ENCODE measurements around the gene EDRF1.

- no peak for TF ChIP-seq POLR2A (IDR thresholded peaks at IDR 0.05)
- TF ChIP-seq, protein P1, sequence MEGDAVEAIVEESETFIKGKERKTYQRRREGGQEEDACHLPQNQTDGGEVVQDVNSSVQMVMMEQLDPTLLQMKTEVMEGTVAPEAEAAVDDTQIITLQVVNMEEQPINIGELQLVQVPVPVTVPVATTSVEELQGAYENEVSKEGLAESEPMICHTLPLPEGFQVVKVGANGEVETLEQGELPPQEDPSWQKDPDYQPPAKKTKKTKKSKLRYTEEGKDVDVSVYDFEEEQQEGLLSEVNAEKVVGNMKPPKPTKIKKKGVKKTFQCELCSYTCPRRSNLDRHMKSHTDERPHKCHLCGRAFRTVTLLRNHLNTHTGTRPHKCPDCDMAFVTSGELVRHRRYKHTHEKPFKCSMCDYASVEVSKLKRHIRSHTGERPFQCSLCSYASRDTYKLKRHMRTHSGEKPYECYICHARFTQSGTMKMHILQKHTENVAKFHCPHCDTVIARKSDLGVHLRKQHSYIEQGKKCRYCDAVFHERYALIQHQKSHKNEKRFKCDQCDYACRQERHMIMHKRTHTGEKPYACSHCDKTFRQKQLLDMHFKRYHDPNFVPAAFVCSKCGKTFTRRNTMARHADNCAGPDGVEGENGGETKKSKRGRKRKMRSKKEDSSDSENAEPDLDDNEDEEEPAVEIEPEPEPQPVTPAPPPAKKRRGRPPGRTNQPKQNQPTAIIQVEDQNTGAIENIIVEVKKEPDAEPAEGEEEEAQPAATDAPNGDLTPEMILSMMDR (IDR thresholded peaks at IDR 0.05), result no peak
These were observed 27.3 kb upstream of the EDRF1 start for GRCh38 chr10:125692196-125692595.
